GM12874 (cell line): ENCODE results near the gene MYO5A.

Source experiments
- CTCF ChIP-seq: IDR thresholded peaks from 2 replicates; pipeline ENCODE4 v1.5.1; 2011; ENCODE audit warnings: low read depth, mild to moderate bottlenecking, control low read depth, low read length, moderate library complexity; ENCODE audit not compliant: insufficient read depth

Gene MYO5A

GRCh38 chr15:52559575-52559974 is 30.9 kb upstream of the MYO5A start:
- no peak for TF ChIP-seq CTCF

- TF ChIP-seq CTCF, result no peak
Measured at GRCh38 chr15:52559022-52559421, 30.3 kb upstream of the MYO5A start.

DNA sequence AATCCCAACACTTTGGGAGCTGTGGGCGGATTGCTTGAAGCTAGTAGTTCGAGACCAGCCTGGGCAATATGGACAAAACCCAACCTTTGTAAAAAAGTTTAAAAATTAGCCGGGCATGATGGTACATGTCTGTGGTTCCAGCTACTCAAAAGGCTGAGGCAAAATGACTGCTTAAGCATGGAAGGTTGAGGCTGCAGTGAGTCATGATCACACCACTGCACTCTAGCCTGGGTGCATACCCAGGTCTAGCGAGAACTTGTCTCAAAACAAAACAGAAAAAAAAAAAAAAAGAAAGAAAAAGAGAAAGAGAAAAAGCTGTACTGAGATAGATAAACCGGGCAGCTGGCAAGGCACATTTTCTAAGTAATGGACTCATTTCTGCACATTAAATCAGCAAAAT is 29.5 kb upstream of the MYO5A start:
- TF ChIP-seq CTCF, result no peak

DNA sequence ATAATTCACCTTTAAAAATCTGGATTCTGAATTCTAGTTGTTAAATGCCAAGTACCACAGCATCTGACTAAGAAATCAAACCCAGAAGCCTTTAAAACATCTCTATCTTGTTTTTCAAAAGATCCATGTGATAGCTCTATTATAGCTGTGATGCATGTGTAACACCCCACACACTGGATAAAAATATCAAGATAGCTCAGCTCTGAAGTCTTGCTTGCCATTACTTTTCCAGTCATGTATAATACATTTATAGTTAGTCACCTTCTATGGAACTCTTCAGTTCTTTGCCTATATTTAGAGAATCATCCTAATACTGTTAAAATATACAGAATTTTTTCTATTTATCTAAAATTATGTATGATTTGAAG is 28.6 kb upstream of the MYO5A start:
- no peak for TF ChIP-seq CTCF

GRCh38 chr15:52556524-52557273 is 28.0 kb upstream of the MYO5A start:
- TF ChIP-seq CTCF, result no peak

- TF ChIP-seq CTCF, result no peak
Measured at GRCh38 chr15:52552303-52552702, 23.6 kb upstream of the MYO5A start.

- TF ChIP-seq CTCF, result no peak
Measured at GRCh38 chr15:52551762-52552161, 23.1 kb upstream of the MYO5A start.
